ENCODE data around the gene SLC6A11.

SLC6A11 gene

DNA sequence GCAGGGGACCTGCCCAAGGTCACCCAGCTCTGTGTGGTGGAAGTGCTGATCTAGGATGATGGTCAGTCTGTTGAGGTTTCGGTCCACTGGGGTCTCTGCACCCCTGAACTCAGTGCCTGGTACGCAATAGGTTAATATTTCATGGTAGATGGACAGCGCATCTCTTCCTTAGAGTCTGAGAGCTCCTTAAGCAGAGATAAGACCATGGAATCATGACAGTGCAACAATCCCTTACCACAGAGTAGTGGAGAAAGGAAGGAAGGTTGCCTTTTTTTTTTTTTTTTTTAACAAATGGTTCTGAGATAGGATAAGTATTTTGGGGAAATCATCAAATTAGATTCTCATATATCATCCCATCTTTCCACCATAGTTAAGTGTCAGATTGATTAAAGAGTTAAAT lies 96.8 kb downstream of the SLC6A11 start:
- Histone ChIP-seq H3K9me3 (ENCODE audit: control insufficient read depth in 2 of 2, low read length in 2 of 2) (peaks cover 3 to 18% of the 10 kb centered on the region in 2 donors), H3K4me3 (ENCODE audit: low read length in 2 of 2) (no peak overlapping the region), H3K27me3 (ENCODE audit: control insufficient read depth in 1 of 2, insufficient read depth in 2 of 2, low read length in 2 of 2) (peaks cover 2 to 3% of the 10 kb centered on the region in 2 donors), H3K9ac (ENCODE audit: low read length in 2 of 2) (no peak overlapping the region), H3K27ac (ENCODE audit: low read length) (no peak overlapping the region), H3K36me3 (ENCODE audit: control insufficient read depth in 2 of 2, insufficient read depth in 2 of 2, low read length in 2 of 2) (no peaks in the 10 kb centered on the region), H3K4me1 (ENCODE audit: control insufficient read depth, insufficient read depth, low read length) (no peaks in the 10 kb centered on the region)

DNA sequence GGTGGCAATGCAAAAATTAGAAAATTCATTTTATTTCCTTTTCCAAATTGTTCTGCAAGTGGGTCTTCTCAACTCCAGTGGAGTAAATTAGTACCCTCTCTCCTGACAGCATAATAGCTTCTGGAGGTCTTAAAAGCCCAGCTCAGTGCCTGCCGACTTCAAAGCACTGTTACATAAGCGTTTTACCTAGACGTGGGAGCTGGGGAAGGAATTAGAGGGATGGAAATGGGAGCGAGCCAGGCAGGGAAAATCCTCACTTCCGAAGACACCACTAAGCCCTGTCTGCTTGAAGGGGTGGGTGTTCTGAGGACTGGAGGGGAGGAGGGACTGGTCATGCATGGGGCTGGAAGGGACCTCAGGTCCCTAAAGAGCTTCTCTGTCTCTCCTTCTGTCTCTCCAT lies 99.3 kb downstream of the SLC6A11 start:
- H3K9ac ChIP-seq (ENCODE audit: low read length in 2 of 2), result no peak overlapping the region

DNA sequence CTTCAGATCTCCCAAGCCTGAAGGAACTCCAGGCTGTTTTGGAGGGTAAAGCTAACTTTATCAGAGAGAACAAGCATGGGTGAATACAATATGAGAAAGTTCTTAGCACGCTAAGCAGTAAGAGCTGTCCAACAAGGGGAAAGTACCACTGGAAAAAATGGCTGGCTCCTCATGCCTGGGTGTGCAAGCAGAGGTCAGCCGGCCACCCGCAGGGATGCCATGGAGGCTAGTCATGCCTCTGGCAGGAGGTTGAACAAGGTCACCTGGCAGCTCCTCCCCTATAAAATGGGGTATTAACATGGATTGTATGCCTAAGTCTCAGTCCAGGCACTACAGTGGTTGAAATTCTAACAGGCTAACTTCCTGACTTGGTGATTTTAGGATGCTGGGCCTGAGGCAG lies 101.1 kb downstream of the SLC6A11 start:
- no peaks in the 10 kb centered on the region for H3K4me1 ChIP-seq (ENCODE audit: control insufficient read depth, insufficient read depth, low read length)
- H3K9ac ChIP-seq (ENCODE audit: low read length in 2 of 2), result no peak overlapping the region
- peaks cover 2 to 13% of the 10 kb centered on the region in 2 donors for H3K27me3 ChIP-seq (ENCODE audit: control insufficient read depth in 1 of 2, insufficient read depth in 2 of 2, low read length in 2 of 2)
- H3K9me3 ChIP-seq (ENCODE audit: control insufficient read depth in 2 of 2, low read length in 2 of 2), result peaks cover 2 to 17% of the 10 kb centered on the region in 2 donors
- H3K36me3 ChIP-seq (ENCODE audit: control insufficient read depth in 2 of 2, insufficient read depth in 2 of 2, low read length in 2 of 2), result no peaks in the 10 kb centered on the region
- no peak overlapping the region for H3K27ac ChIP-seq (ENCODE audit: low read length)
- no peak overlapping the region for H3K4me3 ChIP-seq (ENCODE audit: low read length in 2 of 2)

More for the DNA sequence above, 99.3 kb downstream of the SLC6A11 start:
- H3K36me3 ChIP-seq (ENCODE audit: control insufficient read depth in 2 of 2, insufficient read depth in 2 of 2, low read length in 2 of 2), result no peaks in the 10 kb centered on the region
- H3K4me1 ChIP-seq (ENCODE audit: control insufficient read depth, insufficient read depth, low read length), result no peaks in the 10 kb centered on the region
- H3K27ac ChIP-seq (ENCODE audit: low read length), result no peak overlapping the region
- H3K27me3 ChIP-seq (ENCODE audit: control insufficient read depth in 1 of 2, insufficient read depth in 2 of 2, low read length in 2 of 2), result peaks cover 2 to 13% of the 10 kb centered on the region in 2 donors
- H3K4me3 ChIP-seq (ENCODE audit: low read length in 2 of 2), result no peak overlapping the region
- peaks cover 2 to 11% of the 10 kb centered on the region in 2 donors for H3K9me3 ChIP-seq (ENCODE audit: control insufficient read depth in 2 of 2, low read length in 2 of 2)

DNA sequence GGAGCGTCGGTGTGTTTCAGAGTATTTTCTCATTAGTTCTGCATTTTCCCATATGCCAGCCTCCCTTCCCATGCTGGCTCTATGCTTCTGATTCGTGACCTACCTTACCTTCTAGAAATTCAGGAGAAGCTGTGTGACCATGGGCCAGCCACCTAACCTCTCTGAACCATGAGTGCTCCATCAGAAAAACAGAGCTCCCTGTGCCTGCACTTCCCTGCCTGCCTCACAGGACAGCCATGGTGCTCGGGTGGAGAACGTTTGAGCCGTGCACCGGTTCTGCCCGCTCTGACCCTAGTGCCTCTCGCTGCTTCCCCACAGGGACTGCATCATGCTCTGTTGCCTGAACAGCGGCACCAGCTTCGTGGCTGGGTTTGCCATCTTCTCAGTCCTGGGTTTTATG lies 102.0 kb downstream of the SLC6A11 start:
- Histone ChIP-seq H3K4me3 (ENCODE audit: low read length in 2 of 2) (no peak overlapping the region), H3K27ac (ENCODE audit: low read length) (no peak overlapping the region), H3K36me3 (ENCODE audit: control insufficient read depth in 2 of 2, insufficient read depth in 2 of 2, low read length in 2 of 2) (no peaks in the 10 kb centered on the region), H3K9me3 (ENCODE audit: control insufficient read depth in 2 of 2, low read length in 2 of 2) (peaks cover 2 to 17% of the 10 kb centered on the region in 2 donors), H3K4me1 (ENCODE audit: control insufficient read depth, insufficient read depth, low read length) (no peaks in the 10 kb centered on the region), H3K9ac (ENCODE audit: low read length in 2 of 2) (no peak overlapping the region), H3K27me3 (ENCODE audit: control insufficient read depth in 1 of 2, insufficient read depth in 2 of 2, low read length in 2 of 2) (peaks cover 2 to 13% of the 10 kb centered on the region in 2 donors)

GRCh38 chr3:10919636-10920035 lies 103.6 kb downstream of the SLC6A11 start:
- Histone ChIP-seq H3K4me3 (ENCODE audit: low read length in 2 of 2) (no peak overlapping the region), H3K36me3 (ENCODE audit: control insufficient read depth in 2 of 2, insufficient read depth in 2 of 2, low read length in 2 of 2) (no peaks in the 10 kb centered on the region), H3K27ac (ENCODE audit: low read length) (no peak overlapping the region), H3K4me1 (ENCODE audit: control insufficient read depth, insufficient read depth, low read length) (no peaks in the 10 kb centered on the region), H3K9ac (ENCODE audit: low read length in 2 of 2) (no peak overlapping the region), H3K9me3 (ENCODE audit: control insufficient read depth in 2 of 2, low read length in 2 of 2) (peaks cover 2 to 17% of the 10 kb centered on the region in 2 donors), H3K27me3 (ENCODE audit: control insufficient read depth in 1 of 2, insufficient read depth in 2 of 2, low read length in 2 of 2) (peaks cover 2 to 13% of the 10 kb centered on the region in 2 donors)

- no peaks in the 10 kb centered on the region for H3K36me3 ChIP-seq (ENCODE audit: control insufficient read depth in 2 of 2, insufficient read depth in 2 of 2, low read length in 2 of 2)
- peaks cover 0 to 6% of the 10 kb centered on the region in 2 donors for H3K9me3 ChIP-seq (ENCODE audit: control insufficient read depth in 2 of 2, low read length in 2 of 2)
- H3K9ac ChIP-seq (ENCODE audit: low read length in 2 of 2), result no peak overlapping the region
- no peak overlapping the region for H3K4me3 ChIP-seq (ENCODE audit: low read length in 2 of 2)
- H3K27ac ChIP-seq (ENCODE audit: low read length), result no peak overlapping the region
- peaks cover 4% of the 10 kb centered on the region for H3K4me1 ChIP-seq (ENCODE audit: control insufficient read depth, insufficient read depth, low read length)
- H3K27me3 ChIP-seq (ENCODE audit: control insufficient read depth in 1 of 2, insufficient read depth in 2 of 2, low read length in 2 of 2), result peaks cover 0 to 3% of the 10 kb centered on the region in 2 donors
Observed at GRCh38 chr3:10925436-10926255, 109.6 kb downstream of the SLC6A11 start.

DNA sequence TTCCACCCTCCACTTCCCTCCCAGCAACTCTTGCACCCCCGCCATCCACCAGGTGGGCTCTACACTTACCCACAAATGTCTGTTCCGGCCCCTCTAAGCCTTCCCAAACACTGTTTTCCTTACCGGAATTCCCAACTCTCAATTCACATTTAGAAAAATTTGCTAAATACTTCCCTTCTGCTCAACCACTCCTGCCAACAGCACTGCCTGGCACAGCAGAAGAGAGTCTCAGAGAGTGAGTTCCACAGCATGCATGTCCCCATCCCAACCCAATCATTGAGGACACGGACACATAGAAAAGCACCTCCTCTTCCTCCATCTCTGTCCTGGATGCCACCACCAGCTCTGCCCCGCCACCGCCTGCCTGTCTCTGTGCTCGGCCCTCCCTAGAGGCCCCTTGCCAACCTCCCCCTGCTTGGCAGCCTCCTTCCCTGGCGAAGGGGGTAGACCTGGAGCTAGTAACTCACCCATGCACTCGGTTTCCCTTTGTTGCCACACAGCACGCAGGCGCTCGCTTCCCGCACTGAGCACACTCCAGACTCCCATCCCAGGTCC lies 110.3 kb downstream of the SLC6A11 start:
- Histone ChIP-seq H3K4me3 (ENCODE audit: low read length in 2 of 2) (no peak overlapping the region), H3K9ac (ENCODE audit: low read length in 2 of 2) (no peak overlapping the region), H3K4me1 (ENCODE audit: control insufficient read depth, insufficient read depth, low read length) (peaks cover 4% of the 10 kb centered on the region), H3K36me3 (ENCODE audit: control insufficient read depth in 2 of 2, insufficient read depth in 2 of 2, low read length in 2 of 2) (no peaks in the 10 kb centered on the region), H3K27me3 (ENCODE audit: control insufficient read depth in 1 of 2, insufficient read depth in 2 of 2, low read length in 2 of 2) (peaks cover 0 to 5% of the 10 kb centered on the region in 2 donors), H3K9me3 (ENCODE audit: control insufficient read depth in 2 of 2, low read length in 2 of 2) (no peaks in the 10 kb centered on the region), H3K27ac (ENCODE audit: low read length) (no peak overlapping the region)

- no peak overlapping the region for H3K27ac ChIP-seq (ENCODE audit: low read length)
- no peaks in the 10 kb centered on the region for H3K36me3 ChIP-seq (ENCODE audit: control insufficient read depth in 2 of 2, insufficient read depth in 2 of 2, low read length in 2 of 2)
- H3K27me3 ChIP-seq (ENCODE audit: control insufficient read depth in 1 of 2, insufficient read depth in 2 of 2, low read length in 2 of 2), result peaks cover 0 to 5% of the 10 kb centered on the region in 2 donors
- H3K9me3 ChIP-seq (ENCODE audit: control insufficient read depth in 2 of 2, low read length in 2 of 2), result no peaks in the 10 kb centered on the region
- H3K4me1 ChIP-seq (ENCODE audit: control insufficient read depth, insufficient read depth, low read length), result peaks cover 4% of the 10 kb centered on the region
- no peak overlapping the region for H3K9ac ChIP-seq (ENCODE audit: low read length in 2 of 2)
- no peak overlapping the region for H3K4me3 ChIP-seq (ENCODE audit: low read length in 2 of 2)
Observed at GRCh38 chr3:10926811-10927521, 110.9 kb downstream of the SLC6A11 start.

DNA sequence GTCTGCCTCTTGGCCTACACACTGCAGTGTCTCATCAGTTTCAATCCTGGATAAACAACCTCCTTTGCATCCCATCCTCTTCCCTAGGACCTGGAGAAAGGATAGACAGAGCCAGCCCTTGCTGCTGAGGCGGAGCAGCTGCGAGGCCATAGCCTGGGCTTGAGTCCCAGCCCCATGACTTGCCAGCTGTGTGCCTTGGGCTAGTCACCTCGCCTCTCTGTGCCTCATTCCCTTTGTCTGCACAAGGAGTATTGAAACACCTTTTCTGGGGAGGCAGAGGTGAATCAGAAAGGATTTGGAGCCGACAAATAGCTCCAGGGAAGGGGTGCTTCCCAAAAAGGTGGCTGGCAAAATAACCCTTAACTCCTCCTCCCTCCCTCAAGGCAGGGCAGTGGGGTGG lies 111.5 kb downstream of the SLC6A11 start:
- Histone ChIP-seq H3K9me3 (ENCODE audit: control insufficient read depth in 2 of 2, low read length in 2 of 2) (no peaks in the 10 kb centered on the region), H3K36me3 (ENCODE audit: control insufficient read depth in 2 of 2, insufficient read depth in 2 of 2, low read length in 2 of 2) (no peaks in the 10 kb centered on the region), H3K4me1 (ENCODE audit: control insufficient read depth, insufficient read depth, low read length) (peaks cover 4% of the 10 kb centered on the region), H3K27me3 (ENCODE audit: control insufficient read depth in 1 of 2, insufficient read depth in 2 of 2, low read length in 2 of 2) (peaks cover 0 to 5% of the 10 kb centered on the region in 2 donors), H3K27ac (ENCODE audit: low read length) (no peak overlapping the region), H3K4me3 (ENCODE audit: low read length in 2 of 2) (no peak overlapping the region), H3K9ac (ENCODE audit: low read length in 2 of 2) (no peak overlapping the region)

DNA sequence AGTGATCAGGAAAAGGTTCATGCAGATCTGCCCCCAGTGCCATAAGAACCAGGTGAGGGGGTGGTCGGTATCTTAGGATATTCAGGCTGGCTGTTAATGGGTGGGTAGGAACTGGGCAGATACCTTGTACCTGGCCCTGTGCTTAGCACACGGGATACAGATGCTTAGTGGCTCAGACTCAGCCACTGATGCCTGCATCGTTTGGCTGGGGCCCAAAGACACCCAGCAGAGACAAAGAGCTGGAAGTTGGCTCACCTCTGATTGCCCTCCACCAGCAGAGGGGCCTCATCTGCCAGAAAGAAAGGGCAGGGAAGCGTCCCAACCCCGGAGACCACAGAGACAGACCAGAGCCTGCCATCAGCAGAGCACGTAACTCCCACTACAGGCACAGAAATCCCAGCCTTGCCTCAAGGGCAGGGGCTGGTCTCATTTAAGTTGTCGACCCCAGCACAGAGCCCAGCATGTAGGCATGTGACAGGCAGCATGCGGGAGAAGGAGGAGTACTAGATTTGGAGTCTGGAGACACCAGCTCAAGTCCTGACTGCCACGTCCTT lies 112.5 kb downstream of the SLC6A11 start:
- Histone ChIP-seq H3K27me3 (ENCODE audit: control insufficient read depth in 1 of 2, insufficient read depth in 2 of 2, low read length in 2 of 2) (peaks cover 0 to 10% of the 10 kb centered on the region in 2 donors), H3K9ac (ENCODE audit: low read length in 2 of 2) (no peak overlapping the region), H3K9me3 (ENCODE audit: control insufficient read depth in 2 of 2, low read length in 2 of 2) (no peaks in the 10 kb centered on the region), H3K36me3 (ENCODE audit: control insufficient read depth in 2 of 2, insufficient read depth in 2 of 2, low read length in 2 of 2) (no peaks in the 10 kb centered on the region), H3K4me3 (ENCODE audit: low read length in 2 of 2) (no peak overlapping the region), H3K27ac (ENCODE audit: low read length) (no peak overlapping the region), H3K4me1 (ENCODE audit: control insufficient read depth, insufficient read depth, low read length) (peaks cover 4% of the 10 kb centered on the region)

Data from stomach smooth muscle (tissue), 2 donors.